ENCODE data around the gene GDF10. TPM values are rescaled to one million over a fixed set of nuclear protein-coding genes. Genes with fewer than 3 reads are reported as not detected.

The GDF10 gene, protein sequence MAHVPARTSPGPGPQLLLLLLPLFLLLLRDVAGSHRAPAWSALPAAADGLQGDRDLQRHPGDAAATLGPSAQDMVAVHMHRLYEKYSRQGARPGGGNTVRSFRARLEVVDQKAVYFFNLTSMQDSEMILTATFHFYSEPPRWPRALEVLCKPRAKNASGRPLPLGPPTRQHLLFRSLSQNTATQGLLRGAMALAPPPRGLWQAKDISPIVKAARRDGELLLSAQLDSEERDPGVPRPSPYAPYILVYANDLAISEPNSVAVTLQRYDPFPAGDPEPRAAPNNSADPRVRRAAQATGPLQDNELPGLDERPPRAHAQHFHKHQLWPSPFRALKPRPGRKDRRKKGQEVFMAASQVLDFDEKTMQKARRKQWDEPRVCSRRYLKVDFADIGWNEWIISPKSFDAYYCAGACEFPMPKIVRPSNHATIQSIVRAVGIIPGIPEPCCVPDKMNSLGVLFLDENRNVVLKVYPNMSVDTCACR
- 10 to 100 TPM in 2 of 4 donors, 1 to 10 TPM in 2; 5.8 to 29.7 (median 10.8) TPM for total RNA-seq

DNA sequence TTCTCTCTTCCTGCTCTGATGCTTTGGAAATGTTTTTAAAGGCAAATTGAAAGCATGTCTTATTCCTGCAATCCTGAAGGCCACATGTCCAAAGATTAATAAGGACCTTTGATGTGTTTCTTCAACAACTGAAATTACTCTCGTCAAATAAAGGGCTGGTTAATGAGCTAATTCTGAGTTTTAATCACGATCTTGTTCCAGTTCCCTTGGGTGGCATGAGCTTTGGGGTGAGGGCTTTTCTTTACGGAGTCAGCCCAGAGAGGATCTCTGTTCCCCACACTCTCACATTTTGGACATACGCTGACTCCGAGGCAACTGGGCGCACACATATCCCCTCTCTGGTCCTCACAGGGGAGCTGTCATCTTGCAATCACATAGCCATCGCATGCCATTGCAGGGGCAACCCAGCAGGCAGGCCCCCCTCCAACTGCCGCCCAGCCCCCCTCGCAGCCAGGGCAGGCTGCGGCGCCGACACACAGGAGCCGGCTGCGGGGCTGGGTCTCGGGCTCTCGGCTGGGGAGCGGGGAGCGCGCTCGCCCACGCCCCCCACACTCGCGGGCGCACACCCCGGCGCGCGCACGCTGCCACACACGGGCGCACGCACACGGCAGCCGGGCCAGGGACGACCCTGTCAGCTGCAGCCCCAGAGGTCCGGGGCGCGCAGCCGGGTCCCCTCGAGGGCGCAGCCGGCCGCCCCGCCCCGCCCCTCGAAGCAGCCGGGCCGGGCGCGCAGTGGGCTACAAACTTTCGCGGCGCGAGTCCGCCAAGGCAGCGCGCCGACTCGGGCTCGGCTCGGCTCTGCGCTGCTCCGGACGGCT, at the start of gene GDF10:
Gene GDF10 (plus strand): TSS at position 587 of the 818 bp plus-strand sequence. CDS start 455 bp downstream, outside the sequence.
- 32 to 39% methylated on average over 3 to 4 of the region's 64 CpGs for WGBS, 2 donors (ENCODE audit: low coverage in 1 of 2)
- peak within 1 kb of the TSS in 2 of 4 donors; percentile 67 to 68 for H3K27ac ChIP-seq

DNA sequence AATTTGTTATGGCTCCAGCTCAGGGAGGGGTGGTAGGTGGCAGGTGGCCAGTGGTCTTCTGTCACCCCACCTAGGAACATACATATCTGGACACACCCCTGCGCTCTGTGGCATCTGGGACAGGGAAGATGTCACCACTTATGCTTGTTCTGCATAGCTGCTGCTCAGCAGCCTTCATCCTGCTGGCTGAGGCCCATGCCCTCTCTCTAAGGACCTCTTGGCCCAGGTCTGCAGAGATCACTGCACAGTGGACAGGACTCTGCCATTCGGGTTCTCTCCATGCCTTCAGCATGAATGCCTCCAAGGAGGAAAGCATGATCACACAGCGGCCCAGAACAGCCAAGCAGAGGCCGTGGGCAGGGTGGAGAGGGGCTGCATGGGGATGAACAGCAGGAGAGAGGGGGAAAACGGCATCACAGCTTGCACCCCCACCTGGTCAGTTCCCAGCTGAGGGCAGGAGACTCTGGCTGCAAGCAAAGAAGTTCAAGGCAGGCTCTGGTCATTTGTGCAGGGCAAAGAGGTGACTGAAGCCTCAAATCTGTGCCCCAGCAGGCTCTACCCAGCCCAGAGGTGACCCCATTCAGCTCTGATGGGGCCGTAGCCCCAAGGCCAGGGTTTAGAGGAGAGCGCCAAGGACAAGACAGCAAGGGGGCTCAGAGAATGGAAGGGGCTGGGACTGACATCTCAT, 47.8 kb upstream of the GDF10 start:
- H3K27me3 ChIP-seq = no peaks in the 10 kb centered on the region
- H3K9me3 ChIP-seq = no peaks in the 10 kb centered on the region
- H3K27ac ChIP-seq = no peak overlapping the region
- no peaks in the 10 kb centered on the region for H3K36me3 ChIP-seq
- ATAC-seq = no peak
- WGBS, 2 donors (ENCODE audit: low coverage in 1 of 2) = 88% methylated on average over 2 of the region's 7 CpGs; no CpG with 5 or more reads in 1 of the 2 donors
- peaks cover 0 to 7% (median 0%) of the 10 kb centered on the region in 3 donors for H3K4me1 ChIP-seq
- no peak overlapping the region for H3K4me3 ChIP-seq
- TF ChIP-seq POLR2AphosphoS5 (IDR thresholded peaks at IDR 0.05) = no peak
- TF ChIP-seq, protein P1, sequence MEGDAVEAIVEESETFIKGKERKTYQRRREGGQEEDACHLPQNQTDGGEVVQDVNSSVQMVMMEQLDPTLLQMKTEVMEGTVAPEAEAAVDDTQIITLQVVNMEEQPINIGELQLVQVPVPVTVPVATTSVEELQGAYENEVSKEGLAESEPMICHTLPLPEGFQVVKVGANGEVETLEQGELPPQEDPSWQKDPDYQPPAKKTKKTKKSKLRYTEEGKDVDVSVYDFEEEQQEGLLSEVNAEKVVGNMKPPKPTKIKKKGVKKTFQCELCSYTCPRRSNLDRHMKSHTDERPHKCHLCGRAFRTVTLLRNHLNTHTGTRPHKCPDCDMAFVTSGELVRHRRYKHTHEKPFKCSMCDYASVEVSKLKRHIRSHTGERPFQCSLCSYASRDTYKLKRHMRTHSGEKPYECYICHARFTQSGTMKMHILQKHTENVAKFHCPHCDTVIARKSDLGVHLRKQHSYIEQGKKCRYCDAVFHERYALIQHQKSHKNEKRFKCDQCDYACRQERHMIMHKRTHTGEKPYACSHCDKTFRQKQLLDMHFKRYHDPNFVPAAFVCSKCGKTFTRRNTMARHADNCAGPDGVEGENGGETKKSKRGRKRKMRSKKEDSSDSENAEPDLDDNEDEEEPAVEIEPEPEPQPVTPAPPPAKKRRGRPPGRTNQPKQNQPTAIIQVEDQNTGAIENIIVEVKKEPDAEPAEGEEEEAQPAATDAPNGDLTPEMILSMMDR (IDR thresholded peaks at IDR 0.05) = no peak

More for the DNA sequence above, at the start of gene GDF10:
- H3K27me3 ChIP-seq = peaks cover 49% of the 10 kb centered on the region
- ATAC-seq = peak; percentile 7
- TF ChIP-seq POLR2AphosphoS5 (IDR thresholded peaks at IDR 0.05) (no peak), EP300 (IDR thresholded peaks at IDR 0.05) (no peak), POLR2A (IDR thresholded peaks at IDR 0.05) (no peak)
- TF ChIP-seq, protein P1 (IDR thresholded peaks at IDR 0.05) = no peak
- H3K4me1 ChIP-seq = peaks cover 0 to 33% (median 4%) of the 10 kb centered on the region in 3 donors
- H3K9me3 ChIP-seq = no peaks in the 10 kb centered on the region
- peak within 1 kb of the TSS; percentile 29 to 60 for H3K4me3 ChIP-seq
- no peaks in the 10 kb centered on the region for H3K36me3 ChIP-seq

DNA sequence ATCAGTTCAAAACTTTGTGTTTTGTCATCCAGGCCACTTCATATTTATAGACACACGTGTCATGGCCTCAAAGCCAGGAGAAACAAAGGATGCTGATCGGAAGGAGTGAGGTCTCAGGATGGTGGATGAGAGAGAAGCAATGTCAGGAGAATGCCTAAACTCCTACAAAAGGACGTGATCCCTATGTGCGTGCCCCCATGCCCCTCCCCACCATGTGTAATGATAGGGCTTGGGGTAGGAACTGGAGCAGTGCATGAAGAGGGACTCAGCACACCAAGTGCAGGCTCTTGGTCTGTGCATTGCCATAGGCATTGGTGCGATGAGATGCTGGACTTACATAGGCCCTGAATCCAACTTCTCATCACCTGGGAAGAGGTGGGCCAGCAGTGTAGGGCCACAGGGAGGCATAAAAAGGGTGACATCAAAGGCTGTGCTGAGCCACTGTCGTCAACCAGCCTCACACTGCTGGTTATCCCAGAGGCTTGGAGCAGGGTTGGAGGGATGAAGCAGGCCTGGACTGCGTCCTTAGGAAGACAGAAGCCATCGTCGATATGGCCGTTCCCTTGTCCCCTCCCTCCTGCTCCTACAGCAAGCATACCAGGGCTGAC, 46.9 kb upstream of the GDF10 start:
- H3K4me1 ChIP-seq = peaks cover 0 to 7% (median 0%) of the 10 kb centered on the region in 3 donors
- no peak for TF ChIP-seq POLR2AphosphoS5 (IDR thresholded peaks at IDR 0.05)
- TF ChIP-seq POLR2A (IDR thresholded peaks at IDR 0.05) = no peak
- TF ChIP-seq EP300 (IDR thresholded peaks at IDR 0.05) = no peak
- TF ChIP-seq, protein P1 (IDR thresholded peaks at IDR 0.05) = no peak
- no peaks in the 10 kb centered on the region for H3K36me3 ChIP-seq
- H3K27ac ChIP-seq = no peak overlapping the region
- H3K9me3 ChIP-seq = no peaks in the 10 kb centered on the region
- no peak for ATAC-seq
- H3K27me3 ChIP-seq = no peaks in the 10 kb centered on the region
- 82 to 92% methylated on average over 4 to 7 of the region's 10 CpGs for WGBS, 2 donors (ENCODE audit: low coverage in 1 of 2)
- H3K4me3 ChIP-seq = no peak overlapping the region

DNA sequence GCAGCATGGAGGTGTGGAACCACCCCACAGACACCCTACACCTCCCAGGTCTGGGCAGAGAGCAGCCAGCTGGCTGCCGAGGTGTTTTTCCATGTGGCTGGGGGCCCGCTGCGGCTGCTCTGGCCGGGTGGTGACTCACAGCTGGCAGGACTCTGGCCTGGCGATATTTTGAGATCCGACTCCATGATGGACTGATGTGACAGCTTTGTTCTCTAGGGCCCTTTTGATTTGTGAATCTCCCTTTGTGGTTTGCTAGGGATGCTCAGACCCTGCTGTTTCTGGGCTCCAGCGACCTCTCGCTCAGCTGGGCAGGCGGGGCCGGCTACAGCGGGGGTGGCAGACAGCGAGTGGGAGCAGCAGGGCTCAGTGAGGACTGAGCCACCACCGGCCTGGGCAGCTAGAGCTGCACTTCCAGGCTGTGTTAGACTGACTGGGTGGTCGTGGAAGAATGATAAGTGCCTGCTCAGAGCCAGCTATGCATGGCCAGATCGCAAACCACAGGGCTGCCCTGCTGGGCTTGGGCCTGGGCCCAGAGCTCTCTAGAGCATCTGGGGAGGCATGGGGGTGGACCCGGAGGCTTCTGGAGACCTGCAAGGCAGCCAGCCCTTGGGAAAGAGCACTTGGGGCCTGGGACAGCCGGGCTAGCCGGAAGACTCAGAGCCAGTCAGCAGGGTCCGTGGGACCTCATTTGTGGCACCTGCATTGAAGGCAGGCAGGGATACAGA, 46.2 kb upstream of the GDF10 start:
- no peak for TF ChIP-seq POLR2AphosphoS5 (IDR thresholded peaks at IDR 0.05)
- TF ChIP-seq POLR2A (IDR thresholded peaks at IDR 0.05) = no peak
- TF ChIP-seq, protein P1 (IDR thresholded peaks at IDR 0.05) = no peak
- TF ChIP-seq EP300 (IDR thresholded peaks at IDR 0.05) = no peak
- WGBS, 2 donors (ENCODE audit: low coverage in 1 of 2) = 60% methylated on average over 1 of the region's 19 CpGs; no CpG with 5 or more reads in 1 of the 2 donors
- H3K36me3 ChIP-seq = no peaks in the 10 kb centered on the region
- H3K9me3 ChIP-seq = no peaks in the 10 kb centered on the region
- no peaks in the 10 kb centered on the region for H3K27me3 ChIP-seq
- H3K4me1 ChIP-seq = peaks cover 0 to 7% (median 0%) of the 10 kb centered on the region in 3 donors
- H3K4me3 ChIP-seq = no peak overlapping the region
- ATAC-seq = peak; percentile 30
- H3K27ac ChIP-seq = no peak overlapping the region
